Forelimb muscle (tissue), 1 donor: ENCODE data around the gene CABLES2. TPM values are rescaled to one million over a fixed set of nuclear protein-coding genes. Genes with fewer than 3 reads are reported as not detected.

ENCODE experiments used
- DNase-seq: peaks from one replicate; pipeline ENCODE4 v3.0.0-alpha.2; 2013; ENCODE audit warnings: low read depth
- polyA plus RNA-seq: library from polyadenylated mRNA; unstranded; fragments of 120-200 nt; gene quantifications from one replicate; pipeline ENCODE4 v1.2.1, GENCODE V29; 2013; ENCODE audit not compliant: insufficient read length

Gene CABLES2
- polyA plus RNA-seq, 1 donor: 4.4 TPM

- no peak for DNase-seq
Observed at GRCh38 chr20:62372042-62372993, 34.8 kb downstream of the CABLES2 start.

- no peak for DNase-seq
Observed at GRCh38 chr20:62371588-62372041, 35.5 kb downstream of the CABLES2 start.

- DNase-seq: no peak
Observed at GRCh38 chr20:62370807-62371587, 36.1 kb downstream of the CABLES2 start.

GRCh38 chr20:62370115-62370806 is 36.8 kb downstream of the CABLES2 start:
- no peak for DNase-seq

GRCh38 chr20:62369815-62370114 is 37.3 kb downstream of the CABLES2 start:
- DNase-seq: no peak

- no peak for DNase-seq
Observed at GRCh38 chr20:62368976-62369814, 37.9 kb downstream of the CABLES2 start.

GRCh38 chr20:62368392-62368975 is 38.6 kb downstream of the CABLES2 start:
- no peak for DNase-seq

GRCh38 chr20:62367633-62368391 is 39.3 kb downstream of the CABLES2 start:
- DNase-seq: no peak

GRCh38 chr20:62367136-62367632 is 39.9 kb downstream of the CABLES2 start, which contains the start of gene LAMA5:
Gene LAMA5, minus strand, starts transcription at chr20:62367312. Its CDS starts 67 bp downstream, at chr20:62367245.
- DNase-seq: no peak

- no peak for DNase-seq
Observed at GRCh38 chr20:62366370-62367135, 40.5 kb downstream of the CABLES2 start.

- DNase-seq: no peak
Observed at GRCh38 chr20:62365814-62366369, 41.2 kb downstream of the CABLES2 start.

- no peak for DNase-seq
Observed at GRCh38 chr20:62364911-62365736, 42.0 kb downstream of the CABLES2 start.

- DNase-seq: no peak
Observed at GRCh38 chr20:62363920-62364851, 42.9 kb downstream of the CABLES2 start.

- no peak for DNase-seq
Observed at GRCh38 chr20:62362991-62363919, 43.8 kb downstream of the CABLES2 start.

- no peak for DNase-seq
Observed at GRCh38 chr20:62362590-62362940, 44.5 kb downstream of the CABLES2 start.
